SU-DHL-6 (cell line): ENCODE data around the gene EHBP1L1.

Experiments used
- H2AFZ ChIP-seq: fragments of 200-600 bp; sonication (generic); 2 replicates; pipeline ENCODE4 v1.6.1; 2014; ENCODE audit warnings: low read depth, mild to moderate bottlenecking, moderate library complexity, mixed read lengths, antibody characterized with exemption, low read length; ENCODE audit not compliant: severe bottlenecking
- H3F3A ChIP-seq: fragments of 200-600 bp; shearing (Covaris generic); 2 replicates; pipeline ENCODE4 v1.6.0; 2016; ENCODE audit warnings: antibody characterized with exemption, mild to moderate bottlenecking; ENCODE audit not compliant: insufficient read depth
- H3K27ac ChIP-seq: fragments of 200-600 bp; sonication (generic); 2 replicates; pipeline ENCODE4 v1.5.1; 2016; ENCODE audit warnings: low read depth, mild to moderate bottlenecking, low read length, moderate library complexity, mixed read lengths
- H3K27me3 ChIP-seq: fragments of 200-600 bp; sonication (generic), shearing (Covaris generic); 2 replicates; pipeline ENCODE4 v1.6.0; 2014; ENCODE audit warnings: mild to moderate bottlenecking, low read length
- H3K36me3 ChIP-seq: fragments of 200-600 bp; sonication (generic); 2 replicates; pipeline ENCODE4 v1.6.1; 2014; ENCODE audit warnings: mild to moderate bottlenecking, low read length, mixed read lengths
- H3K4me2 ChIP-seq: fragments of 300-600, 200-600 bp; shearing (Covaris generic), sonication (generic); 2 replicates; pipeline ENCODE4 v1.6.0; 2014; ENCODE audit warnings: low read length, low read depth, mild to moderate bottlenecking; ENCODE audit not compliant: poor library complexity, severe bottlenecking
- H3K4me3 ChIP-seq: fragments of 200-600 bp; sonication (generic); 2 replicates; pipeline ENCODE4 v1.5.1; 2014; ENCODE audit warnings: antibody characterized with exemption, low read length, mild to moderate bottlenecking, mixed read lengths; ENCODE audit not compliant: insufficient read depth, poor library complexity, severe bottlenecking
- H3K79me2 ChIP-seq: fragments of 200-600 bp; sonication (generic); 2 replicates; pipeline ENCODE4 v1.6.1; 2014; ENCODE audit warnings: mild to moderate bottlenecking, low read length, moderate library complexity; ENCODE audit not compliant: insufficient read depth
- H3K9ac ChIP-seq: fragments of 200-600 bp; sonication (generic); 2 replicates; pipeline ENCODE4 v1.7.0; 2014; ENCODE audit warnings: mild to moderate bottlenecking, low read length
- H3K9me2 ChIP-seq: fragments of 200-600 bp; sonication (generic); replicated peaks from 2 replicates; pipeline ENCODE4 v1.6.1; 2014; ENCODE audit warnings: low read length; ENCODE audit not compliant: insufficient read depth
- H3K9me3 ChIP-seq: fragments of 200-600 bp; sonication (generic); 2 replicates; pipeline ENCODE4 v1.6.1; 2014; ENCODE audit warnings: low read length, mixed read lengths; ENCODE audit not compliant: insufficient read depth
- H4K20me1 ChIP-seq: fragments of 200-600 bp; sonication (generic); 2 replicates; pipeline ENCODE4 v1.6.1; 2014; ENCODE audit warnings: low read depth, mild to moderate bottlenecking, antibody characterized with exemption, low read length, moderate library complexity, mixed read lengths
- CTCF ChIP-seq: fragments of 200-600 bp; sonication (generic); IDR thresholded peaks from one replicate; pipeline ENCODE4 v1.5.1; 2017; ENCODE audit warnings: antibody characterized with exemption, mild to moderate bottlenecking, low read length, moderate library complexity; ENCODE audit not compliant: insufficient read depth, poor library complexity, severe bottlenecking
- EZH2phosphoT487 ChIP-seq: fragments of 200-600 bp; sonication (generic), shearing (Covaris generic); conservative IDR thresholded peaks from 2 replicates; pipeline ENCODE4 v1.6.1; 2018; ENCODE audit warnings: mild to moderate bottlenecking, antibody characterized with exemption, low read length, moderate library complexity, mixed read lengths

Gene EHBP1L1

GRCh38 chr11:65623852-65624616 is 48.2 kb downstream of the EHBP1L1 start:
- no peak overlapping the region for H3K4me3 ChIP-seq
- H2AFZ ChIP-seq: no peak overlapping the region
- H3K4me2 ChIP-seq: no peak overlapping the region
- H3K9me3 ChIP-seq: no peaks in the 10 kb centered on the region
- H4K20me1 ChIP-seq: no peaks in the 10 kb centered on the region
- H3K36me3 ChIP-seq: no peaks in the 10 kb centered on the region
- H3K27me3 ChIP-seq: no peaks in the 10 kb centered on the region
- H3K9ac ChIP-seq: no peak overlapping the region
- H3K79me2 ChIP-seq: no peaks in the 10 kb centered on the region
- no peaks in the 10 kb centered on the region for H3F3A ChIP-seq
- TF ChIP-seq CTCF: no peak
- no peak for TF ChIP-seq EZH2phosphoT487
- H3K27ac ChIP-seq: no peak overlapping the region
- no peaks in the 10 kb centered on the region for H3K9me2 ChIP-seq

GRCh38 chr11:65624931-65625627 is 49.2 kb downstream of the EHBP1L1 start:
- no peaks in the 10 kb centered on the region for H3K27me3 ChIP-seq
- H3K4me2 ChIP-seq: no peak overlapping the region
- no peaks in the 10 kb centered on the region for H3K79me2 ChIP-seq
- H3K9me2 ChIP-seq: no peaks in the 10 kb centered on the region
- no peaks in the 10 kb centered on the region for H3F3A ChIP-seq
- no peak overlapping the region for H3K27ac ChIP-seq
- H3K9me3 ChIP-seq: no peaks in the 10 kb centered on the region
- TF ChIP-seq EZH2phosphoT487 (no peak), CTCF (no peak)
- H3K4me3 ChIP-seq: no peak overlapping the region
- no peak overlapping the region for H3K9ac ChIP-seq
- no peaks in the 10 kb centered on the region for H4K20me1 ChIP-seq
- H2AFZ ChIP-seq: no peak overlapping the region
- H3K36me3 ChIP-seq: no peaks in the 10 kb centered on the region

GRCh38 chr11:65625628-65626342 is 49.9 kb downstream of the EHBP1L1 start:
- TF ChIP-seq CTCF (peak; percentile 39), EZH2phosphoT487 (no peak)
- Histone ChIP-seq H3K27ac (no peak overlapping the region), H3K4me3 (no peak overlapping the region), H3K79me2 (no peaks in the 10 kb centered on the region), H3K9me3 (no peaks in the 10 kb centered on the region), H3K9me2 (no peaks in the 10 kb centered on the region), H3K4me2 (no peak overlapping the region), H3K9ac (no peak overlapping the region), H3K27me3 (no peaks in the 10 kb centered on the region), H4K20me1 (no peaks in the 10 kb centered on the region), H2AFZ (no peak overlapping the region), H3K36me3 (no peaks in the 10 kb centered on the region), H3F3A (no peaks in the 10 kb centered on the region)
